Smooth muscle cell (in vitro differentiated cells): ENCODE data around the gene GALNT12. TPM values are rescaled to one million over a fixed set of nuclear protein-coding genes. Genes with fewer than 3 reads are reported as not detected.

Source experiments
- DNase-seq: peaks from one replicate; lab custom pipeline; 2025; ENCODE audit not compliant: unreplicated experiment; lab: John Stamatoyannopoulos, UW
- H2AFZ ChIP-seq: fragments of 200-600 bp; sonication (generic); 2 replicates; pipeline ENCODE4 v1.6.0; 2016; ENCODE audit warnings: antibody characterized with exemption, low read depth, mild to moderate bottlenecking
- H3F3A ChIP-seq: fragments of 200-600 bp; sonication (generic); 2 replicates; pipeline ENCODE4 v1.6.0; 2017; ENCODE audit warnings: antibody characterized with exemption, low read depth
- H3K27ac ChIP-seq: fragments of 200-600 bp; sonication (generic); 2 replicates; pipeline ENCODE4 v1.5.1; 2016; ENCODE audit warnings: low read depth, mild to moderate bottlenecking
- H3K27me3 ChIP-seq: fragments of 200-600 bp; sonication (generic); 2 replicates; pipeline ENCODE4 v1.6.1; 2016; ENCODE audit warnings: low read depth, mild to moderate bottlenecking
- H3K36me3 ChIP-seq: fragments of 200-600 bp; sonication (generic); 2 replicates; pipeline ENCODE4 v1.5.1; 2016; ENCODE audit warnings: low read depth
- H3K4me1 ChIP-seq: fragments of 200-600 bp; sonication (generic); 2 replicates; pipeline ENCODE4 v1.5.1; 2016; ENCODE audit warnings: low read depth
- H3K4me2 ChIP-seq: fragments of 200-600 bp; sonication (generic); 2 replicates; pipeline ENCODE4 v1.6.0; 2016; ENCODE audit warnings: mild to moderate bottlenecking
- H3K4me3 ChIP-seq: fragments of 200-600 bp; sonication (generic); 2 replicates; pipeline ENCODE4 v1.5.1; 2016; ENCODE audit warnings: mild to moderate bottlenecking
- H3K79me2 ChIP-seq: fragments of 200-600 bp; sonication (generic); 2 replicates; pipeline ENCODE4 v1.6.0; 2016; ENCODE audit warnings: low read depth, mild to moderate bottlenecking
- H3K9ac ChIP-seq: fragments of 200-600 bp; sonication (generic); 2 replicates; pipeline ENCODE4 v1.6.0; 2016; ENCODE audit warnings: low read depth
- H3K9me3 ChIP-seq: fragments of 200-600 bp; sonication (generic); replicated peaks from 2 replicates; pipeline ENCODE4 v1.5.1; 2016; ENCODE audit warnings: low read depth
- H4K20me1 ChIP-seq: fragments of 200-600 bp; sonication (generic); 2 replicates; pipeline ENCODE4 v1.6.0; 2016; ENCODE audit warnings: low read depth
- CTCF ChIP-seq: fragments of 200-600 bp; sonication (generic); IDR thresholded peaks from 2 replicates; pipeline ENCODE4 v1.5.1; 2017; ENCODE audit warnings: borderline replicate concordance, mild to moderate bottlenecking, antibody characterized with exemption; ENCODE audit not compliant: insufficient read depth, poor library complexity, severe bottlenecking
- WGBS: methylation state at CpG from one replicate; pipeline ENCODE4 v1.1.7; 2016; ENCODE audit warnings: low lambda C conversion rate; 5-methylcytosine and 5-hydroxymethylcytosine counted together
- polyA plus RNA-seq: library from polyadenylated mRNA; unstranded; fragments of >200 nt; fragmentation: Nextera tagmentation; extraction: Ambion mirVana; gene quantifications from 2 replicates; pipeline ENCODE4 v1.2.1, GENCODE V29; 2016
- total RNA-seq: library from RNA; depleted of rRNA; stranded (reverse); fragments of >200 nt; gene quantifications from 2 replicates; pipeline ENCODE4 v1.2.3, GENCODE V29; 2014

GALNT12 gene
- total and polyA plus RNA-seq, 2 experiments from 2014 or later = 1.7 to 4.0 TPM

DNA sequence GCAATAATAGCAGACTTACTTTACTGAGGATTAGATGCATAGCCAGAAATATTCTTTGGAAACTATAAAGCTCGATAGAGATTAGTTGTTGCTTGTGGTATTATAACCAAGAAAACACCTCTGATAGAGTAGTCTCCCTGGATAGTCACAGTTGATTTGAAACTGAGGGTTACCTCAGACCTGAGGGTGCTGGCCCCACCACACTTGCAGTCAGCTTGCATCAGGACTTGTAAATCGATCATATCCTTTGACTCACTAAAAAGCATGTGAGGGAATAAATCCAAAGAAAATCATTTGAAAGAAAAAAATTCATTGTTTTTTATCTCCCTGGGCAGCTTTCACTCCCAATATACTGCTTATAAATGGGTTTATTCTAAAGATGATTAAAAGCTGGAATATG lies 39.4 kb downstream of the GALNT12 start:
- DNase-seq = no peak
- peaks cover 22% of the 10 kb centered on the region for H3F3A ChIP-seq
- no peak overlapping the region for H2AFZ ChIP-seq
- no peak overlapping the region for H3K9ac ChIP-seq
- no peaks in the 10 kb centered on the region for H4K20me1 ChIP-seq
- H3K27me3 ChIP-seq = no peaks in the 10 kb centered on the region
- H3K4me3 ChIP-seq = no peak overlapping the region
- no peak for TF ChIP-seq CTCF
- peaks cover 2% of the 10 kb centered on the region for H3K4me1 ChIP-seq
- no peak overlapping the region for H3K27ac ChIP-seq
- H3K4me2 ChIP-seq = no peak overlapping the region
- H3K36me3 ChIP-seq = no peaks in the 10 kb centered on the region
- no peaks in the 10 kb centered on the region for H3K9me3 ChIP-seq
- 96% methylated on average over 2 of the region's 2 CpGs for WGBS
- no peaks in the 10 kb centered on the region for H3K79me2 ChIP-seq

- H3K79me2 ChIP-seq = no peaks in the 10 kb centered on the region
- H3K36me3 ChIP-seq = no peaks in the 10 kb centered on the region
- H3K4me1 ChIP-seq = peaks cover 2% of the 10 kb centered on the region
- DNase-seq = peak; percentile 33
- H4K20me1 ChIP-seq = no peaks in the 10 kb centered on the region
- peak overlapping the region; percentile 74 for H3K4me2 ChIP-seq
- 30% methylated on average over 16 of the region's 16 CpGs for WGBS
- H2AFZ ChIP-seq = peak overlapping the region; percentile 82
- no peak overlapping the region for H3K9ac ChIP-seq
- TF ChIP-seq CTCF = peak; percentile 97
- H3K27ac ChIP-seq = peak overlapping the region; percentile 50
- no peaks in the 10 kb centered on the region for H3K9me3 ChIP-seq
- H3K4me3 ChIP-seq = peak overlapping the region; percentile 12
- H3K27me3 ChIP-seq = no peaks in the 10 kb centered on the region
- H3F3A ChIP-seq = peaks cover 28% of the 10 kb centered on the region
These were observed 41.1 kb downstream of the GALNT12 start for GRCh38 chr9:98848450-98849149.

DNA sequence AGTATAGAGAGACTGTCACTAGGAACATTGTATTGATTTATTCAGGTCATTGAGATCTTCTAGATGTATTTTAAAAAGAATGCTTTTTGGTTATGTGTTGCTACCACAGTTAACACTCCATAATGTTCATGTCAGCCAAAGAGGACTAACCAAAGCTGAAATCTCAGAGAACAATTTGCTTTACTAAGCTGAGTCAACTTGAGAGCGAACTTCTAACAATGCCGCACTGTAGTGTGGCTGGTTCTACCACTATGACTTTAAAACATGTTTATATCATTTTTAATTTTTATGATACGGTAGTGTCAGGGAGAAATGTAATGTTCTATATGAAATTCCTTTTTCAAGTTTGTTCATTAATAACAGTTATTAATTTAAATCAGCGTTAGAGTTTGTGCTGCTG lies 42.1 kb downstream of the GALNT12 start:
- H3K36me3 ChIP-seq = no peaks in the 10 kb centered on the region
- H3K4me2 ChIP-seq = peak overlapping the region; percentile 74
- H3K27me3 ChIP-seq = no peaks in the 10 kb centered on the region
- no peaks in the 10 kb centered on the region for H3K79me2 ChIP-seq
- no peaks in the 10 kb centered on the region for H3K9me3 ChIP-seq
- H3K27ac ChIP-seq = peak overlapping the region; percentile 50
- H3K4me3 ChIP-seq = no peak overlapping the region
- no peak overlapping the region for H3K9ac ChIP-seq
- WGBS = 90% methylated on average over 4 of the region's 4 CpGs
- no peak overlapping the region for H2AFZ ChIP-seq
- peaks cover 2% of the 10 kb centered on the region for H3K4me1 ChIP-seq
- TF ChIP-seq CTCF = no peak
- no peak for DNase-seq
- H4K20me1 ChIP-seq = no peaks in the 10 kb centered on the region
- H3F3A ChIP-seq = peaks cover 28% of the 10 kb centered on the region
